Stimulated activated CD8-positive, alpha-beta memory T cell treated with anti-CD3 and anti-CD28 coated beads, Interleukin-7, amount 100 ng/mL, for 1 hour (primary cell): ENCODE results near the gene HOXB3.

Experiments
- DNase-seq, 2 donors: peaks; one replicate each; pipeline ENCODE4 v3.0.0-alpha.2; 2020; ENCODE audit warnings: low read depth in 2 of 2

The HOXB3 gene

DNA sequence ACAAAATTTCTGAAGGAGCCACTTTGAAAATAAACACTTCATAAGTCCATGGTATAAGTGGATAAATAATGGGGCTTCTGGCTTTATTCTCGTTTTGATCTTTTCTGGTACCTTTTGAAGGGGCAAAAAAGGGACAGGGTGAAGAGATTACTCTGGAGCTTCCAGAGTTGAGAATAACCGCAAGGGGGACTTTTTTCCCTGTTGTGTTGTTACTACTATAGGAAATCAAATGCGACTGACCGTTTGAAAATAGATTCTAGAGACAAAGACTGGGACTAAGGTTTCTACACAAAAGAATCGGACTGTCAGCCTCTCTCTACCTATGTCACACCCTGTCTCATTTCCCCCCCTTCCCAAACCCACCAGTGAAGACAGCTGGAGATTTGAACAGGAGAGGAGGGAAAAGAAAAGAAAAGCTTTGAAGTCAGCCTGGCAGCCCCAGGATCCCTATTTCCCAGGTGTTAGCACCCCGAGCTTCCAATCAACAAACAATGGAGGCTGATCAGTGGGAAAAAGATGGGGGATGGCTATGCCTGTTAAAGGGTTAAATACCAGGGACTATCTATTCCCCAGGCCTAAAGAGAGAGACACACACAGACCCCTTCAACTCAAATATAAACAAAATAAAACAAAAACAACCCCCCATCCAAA, 20.2 kb downstream of the HOXB3 start:
- no peak for DNase-seq

DNA sequence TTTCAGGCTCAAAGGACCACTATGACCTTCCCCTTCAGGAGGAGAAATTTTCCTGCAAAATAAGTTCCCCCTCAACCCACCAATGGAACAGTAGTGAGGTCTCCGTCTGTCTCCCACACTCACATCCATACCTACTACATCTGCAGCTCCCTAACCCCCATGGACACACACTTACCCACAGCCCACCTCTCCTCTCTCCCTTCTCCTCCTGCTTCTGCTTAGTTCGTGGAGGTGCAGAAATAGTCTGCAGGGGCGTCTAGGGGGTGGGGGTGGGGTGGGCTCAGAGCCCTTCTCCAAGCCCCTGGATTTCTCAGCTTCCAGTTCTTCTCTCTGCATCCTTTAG, 20.8 kb downstream of the HOXB3 start:
- no peak for DNase-seq

DNA sequence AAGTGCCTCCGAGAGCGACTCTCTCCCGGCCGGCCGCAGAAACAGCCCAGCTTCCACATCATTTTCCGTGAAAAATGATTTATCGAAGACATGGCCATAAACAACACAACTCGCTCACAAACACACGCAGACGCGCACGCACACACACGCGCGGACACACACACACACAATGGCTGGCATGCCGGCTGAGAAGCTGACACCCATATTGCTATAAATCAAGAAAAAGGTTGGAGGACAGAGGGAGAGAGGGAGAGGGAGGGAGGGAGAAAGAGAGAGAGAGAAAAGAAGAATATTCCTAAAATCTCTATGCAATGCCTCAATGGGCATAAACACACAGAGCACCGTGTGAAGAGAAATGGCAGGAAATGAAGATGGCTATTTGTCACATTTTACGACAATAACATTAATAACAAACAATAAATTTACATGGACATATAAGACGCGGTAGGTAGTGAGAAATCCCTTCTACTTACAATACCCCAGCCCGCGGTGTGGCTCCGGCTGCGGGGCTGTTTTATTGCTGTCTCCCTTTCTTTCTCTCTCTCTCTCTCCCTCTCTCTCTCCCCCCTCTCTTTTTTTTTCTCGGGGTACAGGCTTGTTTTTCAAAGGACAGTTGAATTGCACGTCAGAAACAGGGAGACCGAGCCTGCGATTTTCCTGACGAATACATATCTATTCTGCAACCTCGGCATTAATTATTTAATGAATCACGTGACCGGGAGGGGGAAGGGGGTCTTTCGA, 21.4 kb downstream of the HOXB3 start:
- DNase-seq, result no peak

DNA sequence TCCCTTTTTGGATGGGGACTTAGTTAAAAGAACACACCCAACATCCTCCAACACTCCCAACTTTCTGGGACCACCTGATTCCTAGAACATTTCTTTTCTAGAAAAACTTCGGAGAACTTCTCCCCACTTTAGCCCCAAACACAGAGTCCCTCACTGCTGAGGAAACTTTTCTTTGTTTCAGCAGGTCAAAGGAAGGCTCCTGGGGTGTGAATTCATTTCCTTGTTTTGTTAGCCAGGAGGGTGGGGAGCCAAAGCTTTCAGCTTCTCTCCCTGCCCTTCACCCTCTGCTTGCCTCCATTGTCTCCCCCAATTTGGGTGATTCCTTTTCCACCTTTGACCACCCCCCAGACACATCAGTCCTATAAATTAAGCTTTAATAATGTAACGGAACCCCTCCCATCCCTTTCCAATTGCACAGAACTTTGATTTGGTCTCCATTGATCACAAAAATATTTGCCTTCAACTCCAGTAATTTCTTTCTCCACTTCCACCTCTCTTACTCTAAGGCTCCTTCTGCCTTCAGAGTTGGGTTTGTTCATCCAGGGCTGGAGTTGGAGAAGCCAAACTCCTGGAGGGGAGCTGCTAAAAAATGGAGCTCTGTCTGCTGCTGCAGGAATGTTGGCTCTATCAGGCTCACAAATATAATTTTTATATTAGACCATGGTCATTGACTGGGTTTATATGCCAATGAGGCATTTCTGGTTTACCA, 22.2 kb downstream of the HOXB3 start:
- no peak for DNase-seq

DNA sequence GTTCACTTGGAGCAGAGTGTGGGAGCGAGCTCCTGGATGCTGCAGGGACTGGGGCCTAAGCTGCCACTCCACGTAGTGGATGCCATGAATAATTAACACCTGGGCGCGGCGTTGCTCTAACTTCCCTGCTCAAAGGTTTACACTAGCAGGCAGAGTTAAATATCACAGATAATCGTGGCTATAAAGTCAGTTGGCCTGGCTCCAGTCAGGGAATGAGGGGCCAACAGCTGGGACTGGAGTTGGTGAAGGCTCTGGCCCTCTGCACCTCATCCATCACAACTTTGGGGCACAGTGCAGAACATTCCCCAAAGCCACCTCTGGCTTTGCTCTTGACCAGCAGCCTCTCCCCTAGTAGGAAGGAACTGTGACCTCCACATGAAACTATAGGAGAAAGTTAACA, 22.8 kb downstream of the HOXB3 start:
- no peak for DNase-seq

DNA sequence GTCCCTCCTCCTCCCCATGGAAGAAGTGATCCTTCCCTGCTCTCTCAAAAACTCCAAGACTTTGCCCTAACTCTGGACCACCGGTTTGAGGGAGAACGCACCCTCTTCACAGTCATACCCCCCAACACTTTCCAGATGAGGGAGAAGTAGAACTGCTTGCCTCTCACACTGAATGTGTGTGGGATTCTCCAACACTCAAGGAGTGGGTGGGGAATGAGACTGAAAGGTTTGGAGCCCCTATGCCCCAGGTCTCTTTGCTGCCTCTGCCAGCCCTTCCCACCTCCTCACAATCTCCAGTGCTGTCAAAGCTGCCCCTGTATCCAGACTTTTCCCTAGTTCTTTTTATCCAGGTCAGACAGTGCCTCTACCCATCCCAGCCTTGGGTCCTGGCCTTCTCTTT, 23.3 kb downstream of the HOXB3 start:
- no peak for DNase-seq

DNA sequence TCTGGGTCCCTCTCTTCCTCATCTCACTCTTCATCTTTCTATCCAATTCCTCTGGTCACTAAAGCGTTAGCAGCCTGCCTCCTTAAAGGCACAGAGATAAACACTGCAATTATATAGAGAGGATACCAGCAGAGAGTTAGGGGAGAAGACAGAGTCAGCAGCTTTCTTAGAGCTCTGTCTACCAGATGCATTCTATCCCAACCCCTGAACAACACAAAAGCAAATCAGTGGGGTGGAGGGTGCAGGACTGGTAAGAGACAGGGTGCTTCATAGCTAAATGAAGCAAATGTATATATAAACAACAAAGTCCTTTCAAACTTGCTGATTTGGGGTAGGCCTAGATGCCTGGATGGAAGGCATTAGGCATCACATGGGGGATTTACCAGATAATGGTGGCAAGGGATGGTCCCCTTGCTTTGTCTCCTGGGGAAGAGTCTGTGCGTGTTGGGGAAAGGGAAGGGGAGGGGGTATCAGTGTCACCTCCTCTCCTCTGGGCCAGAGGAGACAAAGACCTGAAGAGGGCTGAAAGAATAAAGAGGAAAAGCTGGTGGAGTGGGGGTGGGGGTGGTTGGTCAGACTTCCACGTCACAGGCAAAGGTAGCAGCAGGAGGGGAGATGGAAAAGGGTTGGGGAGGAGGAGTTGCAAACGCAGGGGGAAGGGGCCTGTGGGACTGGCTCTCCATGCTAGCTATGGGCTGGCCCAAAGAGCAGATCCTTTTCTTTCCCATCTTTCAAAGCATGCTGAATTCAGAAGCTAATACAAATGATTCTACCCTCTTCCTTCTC, 23.9 kb downstream of the HOXB3 start:
- no peak for DNase-seq

GRCh38 chr17:48565022-48565554, 25.0 kb downstream of the HOXB3 start:
- DNase-seq, result no peak

DNA sequence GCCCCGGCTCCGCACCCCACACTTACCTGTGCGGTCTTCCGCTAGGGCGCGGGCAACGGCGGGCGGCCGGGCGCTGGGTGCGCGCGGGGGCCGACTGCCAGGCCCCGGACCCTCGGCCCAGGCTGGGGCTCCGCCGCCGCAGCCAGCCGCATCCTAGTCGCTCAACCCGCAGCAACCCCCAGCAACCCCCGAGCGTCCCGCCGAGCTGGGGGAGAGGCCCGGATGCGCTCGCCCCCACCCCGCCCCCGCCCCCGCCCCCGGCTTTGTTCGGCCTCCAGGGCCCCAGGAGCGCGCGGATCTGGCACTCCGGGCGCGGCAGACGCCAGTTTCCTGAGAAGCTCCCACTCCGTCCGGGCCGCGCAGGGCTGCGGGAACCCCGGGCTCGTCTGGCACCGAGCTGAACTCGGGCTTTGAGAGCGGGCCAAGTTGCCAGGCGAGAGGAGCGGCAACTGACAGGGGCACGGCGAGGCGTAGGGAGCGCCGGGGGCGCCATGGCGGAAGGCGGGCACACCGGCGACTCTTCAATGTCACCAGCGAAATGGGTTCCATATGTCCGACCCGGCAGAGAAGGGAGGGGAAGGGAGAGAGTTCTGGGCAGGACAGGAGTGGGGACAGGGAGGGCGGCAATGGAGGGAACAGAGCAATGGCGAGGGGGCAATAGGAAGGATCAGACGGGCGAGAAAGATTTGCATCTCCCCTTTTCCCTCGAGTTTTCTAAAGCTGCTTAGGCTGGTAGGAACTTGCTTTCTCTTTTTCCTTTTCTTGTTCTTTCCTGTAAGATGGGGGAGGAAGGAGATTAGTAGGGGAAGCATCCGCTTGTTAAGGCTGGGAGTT, 25.6 kb downstream of the HOXB3 start:
- no peak for DNase-seq

GRCh38 chr17:48563867-48564187, 26.2 kb downstream of the HOXB3 start:
- DNase-seq, result no peak

GRCh38 chr17:48563385-48563838, 26.6 kb downstream of the HOXB3 start:
- DNase-seq, result no peak

- DNase-seq, result no peak
Observed at GRCh38 chr17:48562934-48563333, 27.1 kb downstream of the HOXB3 start.

- no peak for DNase-seq
Observed at GRCh38 chr17:48561884-48562810, 27.9 kb downstream of the HOXB3 start.

GRCh38 chr17:48559840-48560817, 29.9 kb downstream of the HOXB3 start:
- DNase-seq, result no peak

- DNase-seq, result no peak
Observed at GRCh38 chr17:48559122-48559839, 30.8 kb downstream of the HOXB3 start.

DNA sequence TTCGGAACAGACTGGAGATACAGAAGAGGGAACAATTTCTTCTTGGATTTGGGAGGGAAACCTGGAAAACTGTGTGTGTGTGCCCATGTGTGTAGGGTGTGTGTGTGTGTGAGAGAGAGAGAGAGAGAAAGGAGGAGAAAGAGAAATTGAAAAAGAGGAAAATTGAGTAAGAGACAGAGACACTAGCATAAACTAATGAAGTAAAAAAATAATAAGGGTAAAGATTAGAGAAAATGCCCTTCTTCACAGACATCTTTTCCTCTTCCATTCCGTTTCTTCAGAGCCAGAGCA, 31.3 kb downstream of the HOXB3 start:
- no peak for DNase-seq

- DNase-seq, result no peak
Observed at GRCh38 chr17:48558057-48558830, 31.8 kb downstream of the HOXB3 start.
